ENCODE measurements around the gene AFAP1L2. TPM values are rescaled to one million over a fixed set of nuclear protein-coding genes. Genes with fewer than 3 reads are reported as not detected.

Gene AFAP1L2
- polyA plus RNA-seq, 1 donor from 2014 or later: 0.88 TPM

DNA sequence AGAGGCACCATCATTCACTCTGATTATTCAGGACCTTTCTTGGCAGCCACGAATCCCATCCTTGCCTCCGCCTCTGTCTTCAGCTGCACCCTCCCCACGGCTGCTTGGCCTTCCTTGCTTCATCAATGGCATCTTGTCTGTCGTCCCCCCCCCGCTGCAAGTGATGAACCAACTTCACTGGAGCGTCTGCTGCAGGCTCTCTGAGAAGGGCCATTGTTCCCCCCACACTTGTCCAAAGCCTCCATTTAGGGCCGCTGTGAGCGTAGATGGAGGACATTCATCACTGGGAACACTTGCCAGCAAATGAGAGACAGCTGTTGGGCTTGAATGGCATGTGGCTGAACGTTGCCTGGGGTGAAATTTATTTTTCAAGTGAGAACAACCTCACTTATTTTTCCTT lies 20.1 kb downstream of the AFAP1L2 start:
- H3K79me2 ChIP-seq (replicated peaks; ENCODE audit: insufficient read depth, low read length): no peaks in the 10 kb centered on the region
- H3K4me3 ChIP-seq (ENCODE audit: low read length): no peak overlapping the region
- no peaks in the 10 kb centered on the region for H3F3A ChIP-seq (ENCODE audit: insufficient read depth, low read length, poor library complexity, severe bottlenecking)
- H3K9me3 ChIP-seq (ENCODE audit: low read length): no peaks in the 10 kb centered on the region
- H2AFZ ChIP-seq (ENCODE audit: low read depth, low read length): no peak overlapping the region
- H4K20me1 ChIP-seq (ENCODE audit: insufficient read depth): no peaks in the 10 kb centered on the region
- no peaks in the 10 kb centered on the region for H3K27me3 ChIP-seq (ENCODE audit: insufficient read depth, low read depth, low read length)
- H3K27ac ChIP-seq (ENCODE audit: low read length): no peak overlapping the region
- TF ChIP-seq SMC3 (conservative IDR thresholded peaks at IDR 0.05; ENCODE audit: poor library complexity) (no peak), EZH2 (IDR thresholded peaks at IDR 0.05; ENCODE audit: borderline replicate concordance, insufficient read depth, low read length, poor library complexity, severe bottlenecking) (no peak), MXI1 (conservative IDR thresholded peaks at IDR 0.05; ENCODE audit: poor library complexity, severe bottlenecking) (no peak), EP300 (conservative IDR thresholded peaks at IDR 0.05; ENCODE audit: poor library complexity, severe bottlenecking) (no peak)
- TF ChIP-seq, protein P1, sequence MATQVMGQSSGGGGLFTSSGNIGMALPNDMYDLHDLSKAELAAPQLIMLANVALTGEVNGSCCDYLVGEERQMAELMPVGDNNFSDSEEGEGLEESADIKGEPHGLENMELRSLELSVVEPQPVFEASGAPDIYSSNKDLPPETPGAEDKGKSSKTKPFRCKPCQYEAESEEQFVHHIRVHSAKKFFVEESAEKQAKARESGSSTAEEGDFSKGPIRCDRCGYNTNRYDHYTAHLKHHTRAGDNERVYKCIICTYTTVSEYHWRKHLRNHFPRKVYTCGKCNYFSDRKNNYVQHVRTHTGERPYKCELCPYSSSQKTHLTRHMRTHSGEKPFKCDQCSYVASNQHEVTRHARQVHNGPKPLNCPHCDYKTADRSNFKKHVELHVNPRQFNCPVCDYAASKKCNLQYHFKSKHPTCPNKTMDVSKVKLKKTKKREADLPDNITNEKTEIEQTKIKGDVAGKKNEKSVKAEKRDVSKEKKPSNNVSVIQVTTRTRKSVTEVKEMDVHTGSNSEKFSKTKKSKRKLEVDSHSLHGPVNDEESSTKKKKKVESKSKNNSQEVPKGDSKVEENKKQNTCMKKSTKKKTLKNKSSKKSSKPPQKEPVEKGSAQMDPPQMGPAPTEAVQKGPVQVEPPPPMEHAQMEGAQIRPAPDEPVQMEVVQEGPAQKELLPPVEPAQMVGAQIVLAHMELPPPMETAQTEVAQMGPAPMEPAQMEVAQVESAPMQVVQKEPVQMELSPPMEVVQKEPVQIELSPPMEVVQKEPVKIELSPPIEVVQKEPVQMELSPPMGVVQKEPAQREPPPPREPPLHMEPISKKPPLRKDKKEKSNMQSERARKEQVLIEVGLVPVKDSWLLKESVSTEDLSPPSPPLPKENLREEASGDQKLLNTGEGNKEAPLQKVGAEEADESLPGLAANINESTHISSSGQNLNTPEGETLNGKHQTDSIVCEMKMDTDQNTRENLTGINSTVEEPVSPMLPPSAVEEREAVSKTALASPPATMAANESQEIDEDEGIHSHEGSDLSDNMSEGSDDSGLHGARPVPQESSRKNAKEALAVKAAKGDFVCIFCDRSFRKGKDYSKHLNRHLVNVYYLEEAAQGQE (IDR thresholded peaks at IDR 0.05; ENCODE audit: borderline replicate concordance): no peak
- no peak overlapping the region for H3K4me2 ChIP-seq (ENCODE audit: low read length)
- no peak overlapping the region for H3K9ac ChIP-seq (ENCODE audit: low read length)
- no peaks in the 10 kb centered on the region for H3K36me3 ChIP-seq (ENCODE audit: insufficient read depth, low read length)
- H3K9me2 ChIP-seq (ENCODE audit: insufficient read depth, low read length): no peaks in the 10 kb centered on the region

DNA sequence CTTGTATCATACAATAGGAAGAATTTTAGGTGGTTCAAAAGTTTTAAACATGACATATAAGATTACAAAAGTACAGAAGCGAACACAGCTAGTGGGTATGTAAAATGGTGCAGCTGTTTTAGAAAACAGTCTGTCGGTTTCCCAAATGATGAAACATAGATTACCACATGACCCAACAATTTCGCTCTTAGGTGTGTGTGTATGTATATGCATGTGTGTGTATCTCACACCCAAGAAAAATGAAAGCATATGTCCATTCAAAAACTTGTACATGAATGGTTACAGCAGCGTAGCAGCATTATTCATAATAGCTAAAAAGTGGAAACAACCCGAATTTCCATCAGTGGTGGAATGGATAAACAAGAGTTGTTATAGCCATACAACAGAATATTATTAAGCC lies 23.5 kb downstream of the AFAP1L2 start:
- Histone ChIP-seq H3F3A (ENCODE audit: insufficient read depth, low read length, poor library complexity, severe bottlenecking) (no peaks in the 10 kb centered on the region), H3K27me3 (ENCODE audit: insufficient read depth, low read depth, low read length) (no peaks in the 10 kb centered on the region), H3K9ac (ENCODE audit: low read length) (no peak overlapping the region), H3K9me2 (ENCODE audit: insufficient read depth, low read length) (no peaks in the 10 kb centered on the region), H3K4me2 (ENCODE audit: low read length) (no peak overlapping the region), H3K36me3 (ENCODE audit: insufficient read depth, low read length) (no peaks in the 10 kb centered on the region), H3K9me3 (ENCODE audit: low read length) (no peaks in the 10 kb centered on the region), H3K79me2 (replicated peaks; ENCODE audit: insufficient read depth, low read length) (no peaks in the 10 kb centered on the region), H3K4me3 (ENCODE audit: low read length) (no peak overlapping the region), H3K27ac (ENCODE audit: low read length) (no peak overlapping the region), H2AFZ (ENCODE audit: low read depth, low read length) (no peak overlapping the region), H4K20me1 (ENCODE audit: insufficient read depth) (no peaks in the 10 kb centered on the region)
- no peak for TF ChIP-seq SMC3 (conservative IDR thresholded peaks at IDR 0.05; ENCODE audit: poor library complexity)
- no peak for TF ChIP-seq EZH2 (IDR thresholded peaks at IDR 0.05; ENCODE audit: borderline replicate concordance, insufficient read depth, low read length, poor library complexity, severe bottlenecking)
- no peak for TF ChIP-seq POLR2AphosphoS5 (IDR thresholded peaks at IDR 0.05)
- TF ChIP-seq RAD21 (conservative IDR thresholded peaks at IDR 0.05): no peak
- no peak for TF ChIP-seq MXI1 (conservative IDR thresholded peaks at IDR 0.05; ENCODE audit: poor library complexity, severe bottlenecking)

DNA sequence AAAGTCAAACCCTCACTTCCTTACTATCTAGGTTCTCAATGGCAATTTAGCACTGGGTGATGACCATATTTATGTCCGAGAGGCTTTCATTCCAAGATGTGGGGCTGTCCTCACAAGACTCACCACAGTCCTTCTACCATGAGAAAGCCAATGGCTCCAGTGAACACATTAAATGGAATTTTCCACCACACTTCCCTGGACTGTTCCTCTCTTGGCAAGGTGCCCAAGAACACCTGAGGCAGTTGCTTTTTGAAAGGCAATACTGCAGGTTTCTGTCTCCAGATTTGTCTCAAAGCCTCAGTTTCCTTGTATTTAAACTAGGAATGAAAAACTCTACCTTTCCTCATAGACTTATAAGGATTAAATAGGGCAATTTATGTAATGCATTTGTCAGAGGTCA lies 24.2 kb downstream of the AFAP1L2 start:
- no peak for TF ChIP-seq EP300 (conservative IDR thresholded peaks at IDR 0.05; ENCODE audit: poor library complexity, severe bottlenecking)
- TF ChIP-seq TAF1 (IDR thresholded peaks at IDR 0.05; ENCODE audit: low read depth): no peak
- TF ChIP-seq POLR2AphosphoS5 (IDR thresholded peaks at IDR 0.05): no peak
- no peak for TF ChIP-seq MXI1 (conservative IDR thresholded peaks at IDR 0.05; ENCODE audit: poor library complexity, severe bottlenecking)
- no peak for TF ChIP-seq EZH2 (IDR thresholded peaks at IDR 0.05; ENCODE audit: borderline replicate concordance, insufficient read depth, low read length, poor library complexity, severe bottlenecking)
- no peak for TF ChIP-seq RAD21 (conservative IDR thresholded peaks at IDR 0.05)
- TF ChIP-seq, protein P2, sequence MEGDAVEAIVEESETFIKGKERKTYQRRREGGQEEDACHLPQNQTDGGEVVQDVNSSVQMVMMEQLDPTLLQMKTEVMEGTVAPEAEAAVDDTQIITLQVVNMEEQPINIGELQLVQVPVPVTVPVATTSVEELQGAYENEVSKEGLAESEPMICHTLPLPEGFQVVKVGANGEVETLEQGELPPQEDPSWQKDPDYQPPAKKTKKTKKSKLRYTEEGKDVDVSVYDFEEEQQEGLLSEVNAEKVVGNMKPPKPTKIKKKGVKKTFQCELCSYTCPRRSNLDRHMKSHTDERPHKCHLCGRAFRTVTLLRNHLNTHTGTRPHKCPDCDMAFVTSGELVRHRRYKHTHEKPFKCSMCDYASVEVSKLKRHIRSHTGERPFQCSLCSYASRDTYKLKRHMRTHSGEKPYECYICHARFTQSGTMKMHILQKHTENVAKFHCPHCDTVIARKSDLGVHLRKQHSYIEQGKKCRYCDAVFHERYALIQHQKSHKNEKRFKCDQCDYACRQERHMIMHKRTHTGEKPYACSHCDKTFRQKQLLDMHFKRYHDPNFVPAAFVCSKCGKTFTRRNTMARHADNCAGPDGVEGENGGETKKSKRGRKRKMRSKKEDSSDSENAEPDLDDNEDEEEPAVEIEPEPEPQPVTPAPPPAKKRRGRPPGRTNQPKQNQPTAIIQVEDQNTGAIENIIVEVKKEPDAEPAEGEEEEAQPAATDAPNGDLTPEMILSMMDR (IDR thresholded peaks at IDR 0.05; ENCODE audit: poor library complexity, severe bottlenecking): no peak
- TF ChIP-seq, protein P1 (IDR thresholded peaks at IDR 0.05; ENCODE audit: borderline replicate concordance): no peak
- no peak for TF ChIP-seq SMC3 (conservative IDR thresholded peaks at IDR 0.05; ENCODE audit: poor library complexity)
- no peaks in the 10 kb centered on the region for H3K79me2 ChIP-seq (replicated peaks; ENCODE audit: insufficient read depth, low read length)
- no peak overlapping the region for H3K4me3 ChIP-seq (ENCODE audit: low read length)
- no peaks in the 10 kb centered on the region for H3K36me3 ChIP-seq (ENCODE audit: insufficient read depth, low read length)
- no peak overlapping the region for H3K27ac ChIP-seq (ENCODE audit: low read length)
- H3K9me2 ChIP-seq (ENCODE audit: insufficient read depth, low read length): no peaks in the 10 kb centered on the region
- no peak overlapping the region for H3K4me2 ChIP-seq (ENCODE audit: low read length)
- H3K9me3 ChIP-seq (ENCODE audit: low read length): no peaks in the 10 kb centered on the region
- H2AFZ ChIP-seq (ENCODE audit: low read depth, low read length): no peak overlapping the region
- H3F3A ChIP-seq (ENCODE audit: insufficient read depth, low read length, poor library complexity, severe bottlenecking): no peaks in the 10 kb centered on the region
- H3K9ac ChIP-seq (ENCODE audit: low read length): no peak overlapping the region
- no peaks in the 10 kb centered on the region for H3K27me3 ChIP-seq (ENCODE audit: insufficient read depth, low read depth, low read length)
- no peaks in the 10 kb centered on the region for H4K20me1 ChIP-seq (ENCODE audit: insufficient read depth)

All from neural cell (in vitro differentiated cells).